ENCODE measurements around the gene GRM5.

The GRM5 gene

GRCh38 chr11:88533001-88533400 lies 532.8 kb downstream of the GRM5 start:
- H3K36me3 ChIP-seq (ENCODE audit: control insufficient read depth, insufficient read depth, low read length): no peaks in the 10 kb centered on the region
- H3K4me3 ChIP-seq (replicated peaks; ENCODE audit: low read depth, low read length): no peak overlapping the region
- TF ChIP-seq CTCF (IDR thresholded peaks at IDR 0.05; ENCODE audit: insufficient read depth, low read length, poor library complexity, severe bottlenecking): no peak
- no peaks in the 10 kb centered on the region for H3K27me3 ChIP-seq (replicated peaks; ENCODE audit: control insufficient read depth, insufficient read depth, low read length)
- DNase-seq (ENCODE audit: extremely low read depth, insufficient read length): no peak

GRCh38 chr11:88531831-88532230 lies 534.0 kb downstream of the GRM5 start:
- Histone ChIP-seq H3K27me3 (replicated peaks; ENCODE audit: control insufficient read depth, insufficient read depth, low read length) (no peaks in the 10 kb centered on the region), H3K4me3 (replicated peaks; ENCODE audit: low read depth, low read length) (no peak overlapping the region), H3K36me3 (ENCODE audit: control insufficient read depth, insufficient read depth, low read length) (no peaks in the 10 kb centered on the region)
- TF ChIP-seq CTCF (IDR thresholded peaks at IDR 0.05; ENCODE audit: insufficient read depth, low read length, poor library complexity, severe bottlenecking): no peak
- DNase-seq (ENCODE audit: extremely low read depth, insufficient read length): no peak

GRCh38 chr11:88529426-88529825 lies 536.4 kb downstream of the GRM5 start:
- TF ChIP-seq CTCF (IDR thresholded peaks at IDR 0.05; ENCODE audit: insufficient read depth, low read length, poor library complexity, severe bottlenecking): no peak
- H3K27me3 ChIP-seq (replicated peaks; ENCODE audit: control insufficient read depth, insufficient read depth, low read length): no peaks in the 10 kb centered on the region
- DNase-seq (ENCODE audit: extremely low read depth, insufficient read length): no peak
- no peaks in the 10 kb centered on the region for H3K36me3 ChIP-seq (ENCODE audit: control insufficient read depth, insufficient read depth, low read length)
- H3K4me3 ChIP-seq (replicated peaks; ENCODE audit: low read depth, low read length): no peak overlapping the region

- H3K36me3 ChIP-seq (ENCODE audit: control insufficient read depth, insufficient read depth, low read length): no peaks in the 10 kb centered on the region
- TF ChIP-seq CTCF (IDR thresholded peaks at IDR 0.05; ENCODE audit: insufficient read depth, low read length, poor library complexity, severe bottlenecking): no peak
- no peak overlapping the region for H3K4me3 ChIP-seq (replicated peaks; ENCODE audit: low read depth, low read length)
- no peaks in the 10 kb centered on the region for H3K27me3 ChIP-seq (replicated peaks; ENCODE audit: control insufficient read depth, insufficient read depth, low read length)
- DNase-seq (ENCODE audit: extremely low read depth, insufficient read length): no peak
Observed at GRCh38 chr11:88523386-88524071, 542.3 kb downstream of the GRM5 start.

GRCh38 chr11:88522624-88523385 lies 543.0 kb downstream of the GRM5 start:
- H3K36me3 ChIP-seq (ENCODE audit: control insufficient read depth, insufficient read depth, low read length): no peaks in the 10 kb centered on the region
- H3K4me3 ChIP-seq (replicated peaks; ENCODE audit: low read depth, low read length): no peak overlapping the region
- no peaks in the 10 kb centered on the region for H3K27me3 ChIP-seq (replicated peaks; ENCODE audit: control insufficient read depth, insufficient read depth, low read length)
- DNase-seq (ENCODE audit: extremely low read depth, insufficient read length): no peak
- TF ChIP-seq CTCF (IDR thresholded peaks at IDR 0.05; ENCODE audit: insufficient read depth, low read length, poor library complexity, severe bottlenecking): no peak

All from GM06990 (cell line).